ENCODE data around the gene MAML3.
A peak's percentile ranks its signal among the peaks of the same experiment; 100 is the strongest.

Gene MAML3

GRCh38 chr4:140122891-140123290 is 31.1 kb downstream of the MAML3 start:
- TF ChIP-seq, protein P1, sequence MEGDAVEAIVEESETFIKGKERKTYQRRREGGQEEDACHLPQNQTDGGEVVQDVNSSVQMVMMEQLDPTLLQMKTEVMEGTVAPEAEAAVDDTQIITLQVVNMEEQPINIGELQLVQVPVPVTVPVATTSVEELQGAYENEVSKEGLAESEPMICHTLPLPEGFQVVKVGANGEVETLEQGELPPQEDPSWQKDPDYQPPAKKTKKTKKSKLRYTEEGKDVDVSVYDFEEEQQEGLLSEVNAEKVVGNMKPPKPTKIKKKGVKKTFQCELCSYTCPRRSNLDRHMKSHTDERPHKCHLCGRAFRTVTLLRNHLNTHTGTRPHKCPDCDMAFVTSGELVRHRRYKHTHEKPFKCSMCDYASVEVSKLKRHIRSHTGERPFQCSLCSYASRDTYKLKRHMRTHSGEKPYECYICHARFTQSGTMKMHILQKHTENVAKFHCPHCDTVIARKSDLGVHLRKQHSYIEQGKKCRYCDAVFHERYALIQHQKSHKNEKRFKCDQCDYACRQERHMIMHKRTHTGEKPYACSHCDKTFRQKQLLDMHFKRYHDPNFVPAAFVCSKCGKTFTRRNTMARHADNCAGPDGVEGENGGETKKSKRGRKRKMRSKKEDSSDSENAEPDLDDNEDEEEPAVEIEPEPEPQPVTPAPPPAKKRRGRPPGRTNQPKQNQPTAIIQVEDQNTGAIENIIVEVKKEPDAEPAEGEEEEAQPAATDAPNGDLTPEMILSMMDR (IDR thresholded peaks at IDR 0.05): no peak
- Mint-ChIP-seq H3K4me3 (no peak overlapping the region), H3K9me3 (peaks cover 18% of the 10 kb centered on the region), H3K36me3 (ENCODE audit: low read depth) (peaks cover 64% of the 10 kb centered on the region), H3K4me1 (peaks cover 19% of the 10 kb centered on the region), H3K27ac (no peak overlapping the region), H3K27me3 (ENCODE audit: low read depth, poor library complexity) (no peaks in the 10 kb centered on the region)
- no peak for DNase-seq

DNA sequence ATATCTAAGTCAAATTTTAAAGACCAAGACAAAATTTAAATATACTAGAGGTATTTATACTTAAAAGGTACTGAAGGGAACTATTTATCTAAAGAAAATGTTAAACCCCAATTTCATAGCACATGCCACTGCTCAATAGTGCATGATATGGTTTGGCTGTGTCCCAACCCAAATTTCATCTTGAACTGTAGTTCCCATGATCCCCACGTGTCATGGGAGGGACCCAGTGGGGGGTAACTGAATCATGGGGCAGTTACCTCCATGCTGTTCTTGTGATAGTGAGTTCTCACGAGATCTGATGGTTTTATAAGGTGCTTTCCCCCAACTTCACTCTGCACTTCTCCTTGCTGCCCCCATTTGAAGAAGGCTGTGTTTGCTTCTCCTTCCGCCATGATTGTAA is 32.3 kb downstream of the MAML3 start:
- DNase-seq: no peak
- Mint-ChIP-seq H3K27me3 (ENCODE audit: low read depth, poor library complexity) (no peaks in the 10 kb centered on the region), H3K4me1 (peaks cover 25% of the 10 kb centered on the region), H3K4me3 (no peak overlapping the region), H3K36me3 (ENCODE audit: low read depth) (peaks cover 54% of the 10 kb centered on the region), H3K27ac (no peak overlapping the region), H3K9me3 (peaks cover 18% of the 10 kb centered on the region)
- TF ChIP-seq, protein P1 (IDR thresholded peaks at IDR 0.05): no peak

GRCh38 chr4:140118931-140119640 is 34.9 kb downstream of the MAML3 start:
- TF ChIP-seq, protein P1 (IDR thresholded peaks at IDR 0.05): no peak
- Mint-ChIP-seq H3K4me1 (peaks cover 25% of the 10 kb centered on the region), H3K9me3 (peaks cover 18% of the 10 kb centered on the region), H3K27ac (no peak overlapping the region), H3K4me3 (no peak overlapping the region), H3K36me3 (ENCODE audit: low read depth) (peaks cover 47% of the 10 kb centered on the region), H3K27me3 (ENCODE audit: low read depth, poor library complexity) (peaks cover 2% of the 10 kb centered on the region)
- DNase-seq: no peak

GRCh38 chr4:140117947-140118346 is 36.0 kb downstream of the MAML3 start:
- H3K4me1 Mint-ChIP-seq: peaks cover 25% of the 10 kb centered on the region
- no peak overlapping the region for H3K27ac Mint-ChIP-seq
- peaks cover 2% of the 10 kb centered on the region for H3K27me3 Mint-ChIP-seq (ENCODE audit: low read depth, poor library complexity)

DNA sequence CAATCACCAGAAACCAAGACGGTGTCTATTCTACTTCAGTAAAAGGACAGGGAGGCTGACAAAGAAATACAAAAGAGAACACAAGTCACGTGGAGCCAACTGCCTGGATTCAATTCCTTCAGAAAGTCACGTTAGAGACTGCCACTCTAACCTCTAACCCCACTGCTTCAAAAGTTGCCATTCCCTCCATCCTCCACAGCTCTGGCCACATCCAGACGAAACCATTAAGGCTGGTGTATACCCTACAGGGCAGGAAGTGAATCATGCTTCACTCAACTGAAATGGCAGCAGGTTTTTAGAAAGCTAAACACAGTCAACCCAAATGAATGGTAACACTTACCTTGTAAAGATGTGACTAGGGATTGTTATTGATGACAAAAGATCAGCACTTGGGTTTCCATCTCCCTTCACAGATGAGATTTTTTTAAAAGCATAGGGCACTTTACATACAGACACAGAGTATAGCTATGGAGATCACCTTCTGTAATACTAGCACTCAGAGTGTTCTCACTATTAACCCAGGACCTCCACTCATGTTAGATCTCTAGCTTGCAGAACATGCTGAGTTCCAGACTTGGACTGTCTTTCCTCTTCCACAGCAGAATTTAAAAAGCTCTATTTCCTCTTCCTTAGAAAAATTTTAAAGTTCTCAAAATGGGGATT is 37.4 kb downstream of the MAML3 start:
- DNase-seq: no peak
- peaks cover 2% of the 10 kb centered on the region for H3K27me3 Mint-ChIP-seq (ENCODE audit: low read depth, poor library complexity)
- peaks cover 34% of the 10 kb centered on the region for H3K4me1 Mint-ChIP-seq
- H3K9me3 Mint-ChIP-seq: peaks cover 12% of the 10 kb centered on the region
- no peak overlapping the region for H3K4me3 Mint-ChIP-seq
- peak overlapping the region; percentile 23 for H3K27ac Mint-ChIP-seq
- TF ChIP-seq, protein P1 (IDR thresholded peaks at IDR 0.05): no peak
- peaks cover 39% of the 10 kb centered on the region for H3K36me3 Mint-ChIP-seq (ENCODE audit: low read depth)

More at GRCh38 chr4:140117947-140118346, 36.0 kb downstream of the MAML3 start:
- H3K36me3 Mint-ChIP-seq (ENCODE audit: low read depth): peaks cover 41% of the 10 kb centered on the region
- TF ChIP-seq, protein P1 (IDR thresholded peaks at IDR 0.05): no peak
- no peak overlapping the region for H3K4me3 Mint-ChIP-seq
- DNase-seq: no peak
- peaks cover 17% of the 10 kb centered on the region for H3K9me3 Mint-ChIP-seq
